Measurements from ENCODE around the gene PVR.

Gene PVR

DNA sequence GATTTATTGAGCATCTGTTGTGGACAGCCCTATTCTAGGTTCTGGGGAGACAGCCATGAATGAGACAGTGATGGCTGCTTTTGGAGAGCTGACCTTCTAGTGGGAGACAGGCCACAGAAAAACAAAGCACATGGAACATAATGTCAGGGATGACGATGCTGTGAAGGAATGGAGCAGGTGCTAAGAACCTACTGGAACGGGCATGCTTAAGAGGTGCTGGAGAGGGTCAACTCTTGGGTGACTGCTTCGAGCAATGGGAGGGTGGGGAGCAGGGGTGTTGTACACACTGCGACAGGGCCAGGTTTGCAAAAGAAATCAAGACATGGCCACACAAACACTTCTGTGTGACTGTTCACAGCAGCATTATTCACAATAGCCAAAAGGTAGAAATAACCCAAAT is 43.2 kb downstream of the PVR start:
- DNase-seq: no peak
- in situ Hi-C loops (cut with MboI; ENCODE audit: low pct_unique_long_range_greater_than_20kb, low sequenced_read_pairs): no loop called here

DNA sequence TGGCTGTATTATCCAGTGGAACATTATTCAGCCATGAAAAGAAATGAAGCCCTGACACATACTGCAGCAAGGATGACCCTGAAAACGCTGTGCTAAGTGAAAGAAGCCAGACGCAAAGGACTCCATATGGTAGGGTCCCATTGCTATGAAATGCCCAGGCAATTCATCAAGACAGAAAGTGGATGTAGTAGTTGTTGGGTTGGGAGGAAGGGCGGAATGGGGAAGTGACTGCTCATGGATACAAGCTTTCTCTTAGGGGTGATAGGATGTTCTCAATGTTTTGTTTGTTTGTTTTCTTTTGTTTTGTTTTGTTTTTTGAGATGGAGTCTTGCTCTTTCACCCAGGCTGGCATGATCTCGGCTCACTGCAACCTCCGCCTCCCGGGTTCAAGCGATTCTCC is 44.2 kb downstream of the PVR start:
- in situ Hi-C loops (cut with MboI; ENCODE audit: low pct_unique_long_range_greater_than_20kb, low sequenced_read_pairs): no loop called here

DNA sequence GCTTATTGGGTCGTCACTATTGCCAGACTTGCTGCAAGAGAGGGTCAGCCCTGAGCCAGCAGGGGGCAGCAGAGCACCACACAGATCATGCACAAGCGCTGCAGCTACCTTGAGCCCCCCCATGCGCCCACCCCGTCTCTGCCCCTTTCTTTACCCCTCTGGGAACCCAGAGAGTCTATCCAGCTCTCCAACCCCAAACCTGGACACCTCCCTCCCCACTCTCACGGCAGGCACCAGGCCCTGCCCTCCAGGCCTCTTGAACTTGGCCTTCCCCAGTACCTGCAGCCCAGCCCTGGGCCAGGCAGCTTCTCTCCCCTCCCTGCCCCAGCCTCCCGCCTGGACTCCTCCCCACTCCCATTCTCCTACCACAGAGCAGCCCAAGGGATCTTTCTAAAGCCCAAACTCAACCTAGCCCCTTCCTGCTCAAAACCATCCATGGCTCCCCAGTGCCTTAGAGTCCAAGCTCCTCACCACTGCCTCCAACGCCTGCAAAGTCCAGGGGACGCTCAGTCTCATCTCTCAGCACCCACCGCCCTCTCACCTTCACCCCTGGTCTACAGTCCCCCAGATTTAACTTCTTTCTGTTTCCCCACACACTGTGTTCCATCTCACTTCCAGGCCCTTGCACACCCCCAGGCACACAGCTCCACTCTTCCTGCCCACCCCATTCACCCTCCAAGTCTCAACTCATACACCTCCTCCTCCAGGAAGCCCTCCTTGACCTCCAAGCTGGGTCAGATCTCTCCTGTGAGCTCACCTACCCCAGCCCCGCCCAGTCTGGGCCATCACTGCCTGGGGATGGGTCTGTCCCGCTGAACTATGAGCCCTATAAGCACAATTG is 45.8 kb downstream of the PVR start:
- peak; percentile 79 for DNase-seq

More for the DNA sequence above, 44.2 kb downstream of the PVR start:
- DNase-seq: no peak

DNA sequence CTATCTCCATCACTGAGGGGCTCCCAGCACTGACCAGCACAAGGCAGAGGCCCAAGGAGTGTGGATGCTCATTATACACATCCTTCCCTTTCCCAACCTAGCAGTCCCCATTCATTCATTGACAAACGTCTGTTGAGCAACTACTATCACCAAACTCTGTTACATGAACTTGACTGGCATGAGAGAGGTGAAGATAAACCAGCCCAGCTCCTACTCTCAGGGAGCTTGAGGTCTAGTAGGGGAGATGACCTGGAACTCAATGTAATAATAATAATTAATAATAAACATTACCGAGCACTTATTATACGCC is 46.4 kb downstream of the PVR start:
- in situ Hi-C loops (cut with MboI; ENCODE audit: low pct_unique_long_range_greater_than_20kb, low sequenced_read_pairs): no loop called here
- no peak for DNase-seq

More for the DNA sequence above, 45.8 kb downstream of the PVR start:
- in situ Hi-C loops (cut with MboI; ENCODE audit: low pct_unique_long_range_greater_than_20kb, low sequenced_read_pairs): no loop called here

DNA sequence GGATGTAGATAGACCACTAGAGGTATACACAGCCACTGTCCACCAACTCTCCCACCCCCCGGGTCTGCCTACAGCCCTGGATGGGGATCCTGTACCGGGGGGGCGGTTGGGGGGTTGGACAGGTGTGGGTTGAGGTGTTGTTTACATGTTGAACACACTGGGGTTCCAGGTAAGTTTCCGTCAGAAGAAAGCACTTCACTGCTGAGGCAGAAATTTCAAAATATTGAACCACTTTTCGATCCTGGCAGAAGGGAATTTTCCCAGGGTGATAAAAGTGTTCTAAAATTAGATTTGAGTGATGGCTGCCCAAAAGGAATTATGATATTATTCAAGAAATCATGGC is 48.6 kb downstream of the PVR start:
- DNase-seq: no peak
- in situ Hi-C loops (cut with MboI; ENCODE audit: low pct_unique_long_range_greater_than_20kb, low sequenced_read_pairs): no loop called here

DNA sequence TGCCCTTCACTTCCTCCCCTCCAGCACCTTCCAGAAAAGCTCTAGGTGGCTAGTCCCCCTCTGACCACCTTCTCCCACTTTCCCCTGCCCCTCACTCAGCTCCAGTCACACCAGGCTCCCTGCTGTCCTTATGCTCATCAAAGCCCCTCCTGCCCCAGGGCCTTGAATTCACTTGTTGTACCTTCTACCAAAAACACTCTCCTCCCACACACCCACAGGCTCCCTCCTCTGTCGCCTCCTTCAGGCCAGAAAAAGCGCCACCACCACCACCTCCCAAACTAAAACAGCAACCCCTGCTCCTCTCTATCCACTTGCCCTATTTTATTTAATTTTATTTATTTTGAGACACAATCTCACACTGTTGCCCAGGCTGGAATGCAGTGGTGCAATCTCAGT is 50.5 kb downstream of the PVR start:
- in situ Hi-C loops (cut with MboI; ENCODE audit: low pct_unique_long_range_greater_than_20kb, low sequenced_read_pairs): no loop called here
- DNase-seq: peak; percentile 65

DNA sequence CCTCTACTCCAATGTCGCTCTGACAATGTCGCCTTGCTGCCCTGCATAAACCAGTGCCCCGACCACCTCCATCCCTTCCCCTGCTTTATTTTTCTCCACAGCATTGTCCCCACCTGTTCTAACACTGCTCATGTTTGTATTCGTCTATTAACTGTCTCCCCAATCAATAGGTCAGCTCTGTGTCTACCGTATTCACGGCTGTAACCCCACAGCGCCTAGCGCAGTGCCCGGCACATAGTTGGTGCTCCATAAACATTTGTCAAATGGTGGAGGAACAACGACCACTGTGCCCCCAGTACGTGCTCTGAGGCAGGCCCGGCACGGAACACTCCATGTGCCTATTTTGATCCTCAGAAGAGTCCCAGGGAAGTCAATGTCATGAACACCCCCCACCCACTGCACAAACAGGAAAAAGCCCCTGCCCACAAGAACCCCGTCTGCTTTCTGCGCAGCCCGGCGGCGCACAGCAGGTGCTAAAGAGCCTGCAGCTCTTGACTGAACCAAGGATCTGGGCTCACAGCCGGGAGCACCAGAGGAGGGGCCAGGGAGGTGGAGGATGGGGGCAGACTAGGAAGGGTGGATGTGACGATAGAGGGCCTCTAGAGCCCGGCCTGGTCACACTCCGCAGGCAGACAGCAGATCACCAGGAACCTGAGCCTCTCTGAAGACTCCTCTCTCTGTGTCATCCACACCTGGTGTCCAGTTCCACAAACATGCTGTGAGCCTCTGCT is 53.4 kb downstream of the PVR start:
- in situ Hi-C loops (cut with MboI; ENCODE audit: low pct_unique_long_range_greater_than_20kb, low sequenced_read_pairs): no loop called here
- no peak for DNase-seq

DNA sequence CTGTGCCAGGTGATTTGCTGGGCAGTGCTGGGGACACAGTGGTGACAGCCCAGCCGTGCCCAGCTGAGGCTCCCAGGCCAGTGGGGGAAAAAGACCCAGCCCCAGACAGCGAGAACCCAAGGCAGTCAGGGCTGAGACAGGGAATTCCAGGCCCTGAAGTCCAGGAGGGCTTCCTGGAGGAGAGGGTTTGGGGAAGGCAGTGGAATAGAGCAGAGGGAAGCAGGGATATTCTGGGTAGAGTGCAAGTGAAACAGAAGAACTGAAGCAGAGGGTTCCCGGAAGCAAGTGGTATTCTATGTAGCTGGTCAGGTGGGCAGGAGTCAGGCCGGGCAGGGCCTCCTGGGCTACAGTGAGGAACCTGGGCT is 53.9 kb downstream of the PVR start:
- in situ Hi-C loops (cut with MboI; ENCODE audit: low pct_unique_long_range_greater_than_20kb, low sequenced_read_pairs): no loop called here
- DNase-seq: no peak

DNA sequence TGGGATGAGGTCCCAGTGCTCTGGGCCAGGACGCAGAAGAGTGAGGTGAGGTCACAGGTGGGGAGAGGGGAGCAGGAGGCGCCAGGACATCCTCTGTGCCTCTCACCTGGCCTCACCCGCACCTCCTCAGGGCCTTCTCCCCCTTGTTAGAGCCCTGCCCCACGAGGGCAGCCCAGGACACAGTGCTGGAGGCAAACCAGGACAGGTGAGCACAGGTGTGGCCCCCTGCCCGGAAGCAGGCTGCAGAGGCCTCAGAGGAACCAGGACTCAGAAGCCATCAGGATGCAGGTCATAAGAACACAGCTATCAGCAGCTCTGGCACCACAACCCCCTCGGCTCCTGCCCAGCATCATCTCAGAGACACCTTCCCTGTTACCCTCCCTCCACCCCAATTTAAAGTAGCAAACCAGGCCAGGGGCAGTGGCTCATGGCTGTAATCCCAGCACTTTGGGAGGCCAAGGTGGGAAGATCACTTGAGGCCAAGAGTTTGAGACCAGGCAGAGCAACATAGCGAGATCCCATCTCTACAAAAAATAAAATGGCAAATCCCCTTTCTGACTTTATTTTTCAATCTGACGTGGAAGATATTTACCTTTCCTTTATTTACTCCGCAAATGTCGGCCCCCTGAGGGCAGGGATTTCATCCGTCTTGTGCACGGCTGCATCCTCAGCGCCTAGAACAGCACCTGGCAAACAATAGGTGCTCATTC is 54.9 kb downstream of the PVR start, which contains the start of gene CEACAM16:
CEACAM16 (plus strand) TSS at position 660 of the 710 bp plus-strand sequence. CDS start 2,306 bp downstream, outside the sequence.
- in situ Hi-C loops (cut with MboI; ENCODE audit: low pct_unique_long_range_greater_than_20kb, low sequenced_read_pairs): no loop called here
- DNase-seq: no peak

DNA sequence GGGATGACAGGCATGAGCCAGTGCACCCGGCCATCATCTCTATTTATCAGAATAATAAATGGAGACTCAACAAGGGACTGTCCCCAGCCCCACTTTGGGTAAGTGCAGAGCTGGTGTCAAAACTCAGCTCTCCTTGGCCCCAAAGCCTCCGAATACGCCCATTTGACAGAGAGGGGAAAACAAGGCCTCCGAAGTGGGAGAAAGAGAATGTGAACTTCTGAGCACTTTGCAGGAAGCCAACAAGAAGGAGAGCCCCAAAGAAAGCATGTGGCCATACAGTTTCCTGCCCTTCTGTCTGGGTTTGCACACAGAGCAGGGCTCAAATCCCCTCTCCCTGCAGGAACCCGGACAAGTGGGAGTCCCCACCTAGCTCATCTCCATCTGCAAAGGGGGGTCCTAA is 56.8 kb downstream of the PVR start:
- in situ Hi-C loops (cut with MboI; ENCODE audit: low pct_unique_long_range_greater_than_20kb, low sequenced_read_pairs): no loop called here
- DNase-seq: no peak

DNA sequence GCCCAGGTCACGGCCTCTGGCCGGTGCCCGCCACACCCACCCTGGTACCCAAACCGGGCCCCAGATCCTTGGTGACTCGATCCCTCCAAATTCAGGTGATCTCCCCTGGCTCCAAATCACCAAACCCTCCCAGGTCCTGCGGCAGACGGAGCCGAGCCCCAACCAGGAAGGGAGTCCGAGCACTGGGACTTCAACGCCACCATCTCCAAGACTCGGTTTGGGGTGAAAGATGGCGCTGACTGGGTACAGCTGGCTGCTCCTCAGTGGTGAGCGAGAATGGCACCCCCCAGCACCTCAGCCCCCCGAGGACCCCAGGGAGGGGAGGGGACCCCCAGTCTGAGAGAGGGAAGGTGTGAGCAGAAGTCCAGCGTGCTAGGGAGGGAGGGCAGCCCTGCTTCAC is 57.5 kb downstream of the PVR start:
- DNase-seq: no peak

DNA sequence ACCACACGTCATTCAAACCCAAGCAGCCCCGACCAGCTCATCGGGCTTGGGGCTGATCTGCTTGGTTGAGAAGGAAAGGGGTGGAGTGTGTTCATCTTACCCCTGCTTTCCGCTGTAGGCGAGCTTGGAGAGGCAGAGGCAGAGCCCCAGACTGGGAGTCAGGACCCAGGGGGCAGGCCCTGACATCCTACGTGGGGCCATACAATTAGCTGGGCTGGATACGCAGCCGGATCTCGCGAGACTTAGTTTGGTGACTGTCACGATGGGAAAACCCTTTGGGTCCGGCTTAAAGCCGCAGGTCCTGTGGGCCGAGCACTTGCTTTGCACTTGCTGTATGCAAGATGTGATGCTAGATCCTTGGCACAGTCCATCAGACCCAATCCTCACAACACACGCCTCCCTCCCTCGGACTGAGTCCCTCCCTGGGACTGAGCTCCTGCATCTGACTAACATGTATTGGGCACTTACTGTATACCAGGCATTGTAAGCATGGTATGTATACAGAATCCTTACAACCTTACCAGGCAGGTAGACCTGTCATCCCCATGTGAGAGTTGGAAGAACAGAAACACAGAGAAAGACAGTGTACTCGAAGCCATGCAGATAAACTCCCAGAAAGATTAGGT is 59.0 kb downstream of the PVR start:
- DNase-seq: no peak
- in situ Hi-C loops (cut with MboI; ENCODE audit: low pct_unique_long_range_greater_than_20kb, low sequenced_read_pairs): no loop called here

More for the DNA sequence above, 57.5 kb downstream of the PVR start:
- in situ Hi-C loops (cut with MboI; ENCODE audit: low pct_unique_long_range_greater_than_20kb, low sequenced_read_pairs): no loop called here

DNA sequence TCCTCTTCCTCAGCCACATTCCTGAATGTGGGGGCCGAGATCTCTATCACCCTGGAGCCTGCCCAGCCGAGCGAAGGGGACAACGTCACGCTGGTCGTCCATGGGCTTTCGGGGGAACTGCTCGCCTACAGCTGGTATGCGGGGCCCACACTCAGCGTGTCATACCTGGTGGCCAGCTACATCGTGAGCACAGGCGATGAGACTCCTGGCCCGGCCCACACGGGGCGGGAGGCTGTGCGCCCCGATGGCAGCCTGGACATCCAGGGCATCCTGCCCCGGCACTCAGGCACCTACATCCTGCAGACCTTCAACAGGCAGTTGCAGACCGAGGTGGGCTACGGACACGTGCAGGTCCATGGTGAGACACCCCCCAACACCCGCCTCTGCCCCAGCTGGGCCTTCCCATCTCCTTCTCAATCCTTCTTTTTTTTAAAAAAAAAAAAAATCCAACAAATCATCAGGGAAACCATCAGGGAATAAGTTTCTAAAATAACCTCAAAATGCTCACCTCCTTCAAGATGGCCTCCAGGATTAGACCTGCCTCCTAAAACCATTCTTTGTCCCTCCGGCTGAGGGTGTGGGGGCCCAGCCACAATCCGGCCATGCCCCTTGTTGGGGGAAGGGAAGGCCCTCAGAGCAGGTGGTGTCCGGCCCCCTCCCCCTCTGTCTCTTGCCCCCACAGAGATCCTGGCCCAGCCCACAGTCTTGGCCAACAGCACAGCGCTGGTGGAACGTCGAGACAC is 59.8 kb downstream of the PVR start:
- in situ Hi-C loops (cut with MboI; ENCODE audit: low pct_unique_long_range_greater_than_20kb, low sequenced_read_pairs): no loop called here
- DNase-seq: no peak

DNA sequence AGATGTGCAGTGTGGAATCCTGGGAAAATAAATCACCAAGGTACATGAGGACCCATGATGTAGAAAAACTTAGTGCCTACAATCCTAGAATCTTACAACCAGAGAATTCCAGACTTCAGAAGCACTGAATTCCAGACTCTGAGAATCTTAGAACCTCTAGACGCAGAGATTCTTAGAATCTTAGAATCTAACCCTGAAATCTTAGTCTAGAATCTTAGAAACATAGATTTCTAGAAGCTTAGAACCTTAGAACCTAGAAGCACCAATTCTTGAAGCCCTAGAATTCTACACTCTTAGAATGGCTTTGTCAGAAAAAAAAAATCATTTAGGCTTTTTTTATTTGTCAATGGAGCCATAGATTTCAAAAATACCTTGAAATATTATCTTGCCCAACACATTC is 61.3 kb downstream of the PVR start:
- in situ Hi-C loops (cut with MboI; ENCODE audit: low pct_unique_long_range_greater_than_20kb, low sequenced_read_pairs): no loop called here
- DNase-seq: no peak

DNA sequence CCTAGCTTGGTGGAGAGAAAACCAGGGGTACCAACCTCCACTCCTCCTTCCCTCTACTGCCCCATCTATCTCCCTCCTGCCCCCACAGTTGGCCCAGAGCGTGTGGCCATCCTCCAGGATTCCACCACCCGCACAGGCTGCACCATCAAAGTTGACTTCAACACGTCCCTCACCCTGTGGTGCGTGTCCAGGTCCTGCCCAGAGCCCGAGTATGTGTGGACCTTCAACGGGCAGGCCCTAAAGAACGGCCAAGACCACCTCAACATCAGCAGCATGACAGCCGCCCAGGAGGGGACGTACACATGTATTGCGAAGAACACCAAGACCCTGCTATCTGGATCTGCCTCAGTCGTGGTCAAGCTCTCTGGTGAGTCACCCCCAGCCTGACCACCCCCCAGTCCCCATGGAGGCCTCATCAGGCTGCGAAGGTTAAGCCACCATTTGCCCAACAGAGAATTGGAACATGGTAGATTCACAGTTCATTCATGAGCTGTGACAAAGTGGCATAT is 61.8 kb downstream of the PVR start:
- in situ Hi-C loops (cut with MboI; ENCODE audit: low pct_unique_long_range_greater_than_20kb, low sequenced_read_pairs): no loop called here
- no peak for DNase-seq

DNA sequence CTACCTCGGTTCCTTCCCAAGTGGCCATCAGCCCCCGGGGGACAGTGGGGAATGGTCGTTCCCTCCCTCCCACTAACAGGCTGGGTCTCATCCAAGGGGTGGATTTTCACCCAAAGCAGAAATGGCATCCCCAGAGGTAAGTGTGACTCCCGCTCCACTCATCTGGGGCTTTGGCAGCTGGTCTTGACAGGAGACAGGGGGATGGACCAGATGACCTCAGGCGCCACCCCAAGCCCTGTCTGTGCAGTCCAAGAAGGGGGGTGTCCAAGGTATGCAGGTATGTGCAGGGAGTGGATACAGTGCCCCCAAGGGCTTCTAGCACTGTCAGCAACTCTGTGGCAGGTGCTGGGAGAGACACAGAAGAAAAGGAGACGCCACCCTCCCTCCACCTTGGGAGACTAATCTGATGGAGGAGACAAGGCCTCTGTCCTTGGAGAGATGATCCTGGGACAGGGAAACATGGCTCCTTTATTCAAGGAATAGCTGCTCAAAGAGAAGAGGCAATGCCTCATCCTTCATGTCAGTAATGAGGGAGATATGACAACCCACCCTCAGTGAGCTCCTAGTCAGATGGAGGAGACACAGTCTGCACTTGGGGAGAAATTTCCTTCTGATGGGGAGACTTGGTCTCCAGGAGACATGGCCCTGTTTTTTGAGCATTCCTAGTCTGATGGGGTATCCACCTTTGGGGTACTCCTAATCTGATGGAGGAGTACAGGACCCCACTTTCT is 63.0 kb downstream of the PVR start:
- in situ Hi-C loops (cut with MboI; ENCODE audit: low pct_unique_long_range_greater_than_20kb, low sequenced_read_pairs): no loop called here
- no peak for DNase-seq

DNA sequence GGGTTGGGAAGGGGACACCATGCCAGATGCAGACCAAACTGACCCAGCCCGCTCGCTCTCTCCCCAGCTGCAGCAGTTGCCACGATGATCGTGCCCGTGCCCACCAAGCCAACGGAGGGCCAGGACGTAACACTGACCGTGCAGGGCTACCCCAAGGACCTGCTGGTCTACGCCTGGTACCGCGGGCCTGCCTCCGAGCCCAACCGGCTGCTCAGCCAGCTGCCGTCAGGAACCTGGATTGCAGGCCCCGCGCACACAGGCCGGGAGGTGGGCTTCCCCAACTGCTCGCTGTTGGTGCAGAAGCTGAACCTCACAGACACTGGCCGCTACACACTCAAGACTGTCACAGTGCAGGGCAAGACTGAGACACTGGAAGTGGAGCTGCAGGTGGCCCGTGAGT is 64.1 kb downstream of the PVR start:
- no peak for DNase-seq
- in situ Hi-C loops (cut with MboI; ENCODE audit: low pct_unique_long_range_greater_than_20kb, low sequenced_read_pairs): no loop called here

DNA sequence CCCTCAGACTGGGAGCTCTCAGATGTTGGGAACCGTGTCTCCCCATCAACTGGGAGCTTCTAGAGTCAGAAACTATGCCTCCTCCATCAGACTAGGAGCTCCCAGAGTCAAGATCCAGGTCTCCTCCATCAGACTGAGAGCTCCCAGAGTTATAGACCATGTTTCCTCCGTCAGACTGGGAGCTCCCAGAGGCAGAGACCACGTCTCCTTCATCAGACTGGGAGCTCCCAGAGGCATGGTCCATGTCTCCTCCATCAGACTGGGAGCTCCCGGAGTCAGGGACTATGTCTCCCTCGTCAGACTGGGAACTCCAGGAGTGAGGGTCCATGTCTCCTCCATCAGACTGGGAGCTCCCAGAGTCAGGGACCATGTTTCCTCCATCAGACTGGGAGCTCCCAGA is 65.2 kb downstream of the PVR start:
- DNase-seq: no peak
- in situ Hi-C loops (cut with MboI; ENCODE audit: low pct_unique_long_range_greater_than_20kb, low sequenced_read_pairs): no loop called here
